Measurements from ENCODE around the gene TPI1.

The TPI1 gene

DNA sequence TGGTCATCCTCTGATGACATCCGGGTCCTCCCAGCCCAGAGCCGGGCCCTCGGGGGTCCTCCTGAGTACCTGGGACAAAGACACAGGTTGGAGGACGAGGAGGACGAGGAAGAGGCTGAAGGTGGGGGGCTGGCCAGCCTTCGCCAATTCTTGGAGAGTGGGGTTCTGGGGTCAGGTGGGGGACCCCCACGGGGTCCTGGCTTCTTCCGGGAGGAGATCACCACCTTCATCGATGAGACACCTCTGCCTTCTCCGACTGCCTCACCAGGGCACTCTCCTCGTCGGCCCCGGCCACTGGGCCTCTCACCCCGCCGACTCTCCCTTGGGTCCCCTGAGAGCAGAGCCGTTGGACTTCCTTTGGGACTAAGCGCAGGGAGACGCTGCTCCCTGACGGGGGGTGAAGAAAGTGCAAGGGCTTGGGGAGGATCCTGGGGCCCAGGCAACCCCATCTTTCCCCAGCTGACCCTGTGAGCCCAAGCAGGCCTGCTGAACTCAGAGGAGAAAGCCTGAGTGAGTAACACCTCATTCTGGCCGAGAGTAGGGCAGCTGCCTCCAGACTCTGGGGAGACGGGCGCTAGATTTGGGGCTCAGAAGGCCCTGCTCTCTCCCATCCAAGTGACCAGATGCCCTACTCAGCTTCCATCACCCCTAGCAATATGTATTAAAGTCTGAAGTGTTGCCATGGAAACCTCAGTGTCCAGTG, 40.4 kb upstream of the TPI1 start:
- TF ChIP-seq POLR2AphosphoS5 (IDR thresholded peaks at IDR 0.05; ENCODE audit: low read depth, low read length) (no peak), FOXP2 (optimal IDR thresholded peaks at IDR 0.05; ENCODE audit: borderline replicate concordance, extremely low read depth, extremely low read length, insufficient read depth) (no peak), TAF1 (IDR thresholded peaks at IDR 0.05; ENCODE audit: borderline replicate concordance, insufficient read depth, low read length) (no peak), SIN3A (IDR thresholded peaks at IDR 0.05; ENCODE audit: borderline replicate concordance, insufficient read depth, low read length) (no peak)
- TF ChIP-seq, protein P1, sequence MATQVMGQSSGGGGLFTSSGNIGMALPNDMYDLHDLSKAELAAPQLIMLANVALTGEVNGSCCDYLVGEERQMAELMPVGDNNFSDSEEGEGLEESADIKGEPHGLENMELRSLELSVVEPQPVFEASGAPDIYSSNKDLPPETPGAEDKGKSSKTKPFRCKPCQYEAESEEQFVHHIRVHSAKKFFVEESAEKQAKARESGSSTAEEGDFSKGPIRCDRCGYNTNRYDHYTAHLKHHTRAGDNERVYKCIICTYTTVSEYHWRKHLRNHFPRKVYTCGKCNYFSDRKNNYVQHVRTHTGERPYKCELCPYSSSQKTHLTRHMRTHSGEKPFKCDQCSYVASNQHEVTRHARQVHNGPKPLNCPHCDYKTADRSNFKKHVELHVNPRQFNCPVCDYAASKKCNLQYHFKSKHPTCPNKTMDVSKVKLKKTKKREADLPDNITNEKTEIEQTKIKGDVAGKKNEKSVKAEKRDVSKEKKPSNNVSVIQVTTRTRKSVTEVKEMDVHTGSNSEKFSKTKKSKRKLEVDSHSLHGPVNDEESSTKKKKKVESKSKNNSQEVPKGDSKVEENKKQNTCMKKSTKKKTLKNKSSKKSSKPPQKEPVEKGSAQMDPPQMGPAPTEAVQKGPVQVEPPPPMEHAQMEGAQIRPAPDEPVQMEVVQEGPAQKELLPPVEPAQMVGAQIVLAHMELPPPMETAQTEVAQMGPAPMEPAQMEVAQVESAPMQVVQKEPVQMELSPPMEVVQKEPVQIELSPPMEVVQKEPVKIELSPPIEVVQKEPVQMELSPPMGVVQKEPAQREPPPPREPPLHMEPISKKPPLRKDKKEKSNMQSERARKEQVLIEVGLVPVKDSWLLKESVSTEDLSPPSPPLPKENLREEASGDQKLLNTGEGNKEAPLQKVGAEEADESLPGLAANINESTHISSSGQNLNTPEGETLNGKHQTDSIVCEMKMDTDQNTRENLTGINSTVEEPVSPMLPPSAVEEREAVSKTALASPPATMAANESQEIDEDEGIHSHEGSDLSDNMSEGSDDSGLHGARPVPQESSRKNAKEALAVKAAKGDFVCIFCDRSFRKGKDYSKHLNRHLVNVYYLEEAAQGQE (IDR thresholded peaks at IDR 0.05; ENCODE audit: insufficient read depth in 1 of 2, low read depth in 2 of 2, low read length in 2 of 2), result no peak

- TF ChIP-seq POLR2AphosphoS5 (IDR thresholded peaks at IDR 0.05; ENCODE audit: low read depth, low read length) (peak; percentile 93), FOXP2 (optimal IDR thresholded peaks at IDR 0.05; ENCODE audit: borderline replicate concordance, extremely low read depth, extremely low read length, insufficient read depth) (no peak), SIN3A (IDR thresholded peaks at IDR 0.05; ENCODE audit: borderline replicate concordance, insufficient read depth, low read length) (no peak), TAF1 (IDR thresholded peaks at IDR 0.05; ENCODE audit: borderline replicate concordance, insufficient read depth, low read length) (peak; percentile 92)
- TF ChIP-seq, protein P1 (IDR thresholded peaks at IDR 0.05; ENCODE audit: insufficient read depth in 1 of 2, low read depth in 2 of 2, low read length in 2 of 2), result peak; percentile 41 to 59; a peak in 1 of 4 replicates
These were observed 39.9 kb upstream of the TPI1 start for GRCh38 chr12:6827437-6827911.

DNA sequence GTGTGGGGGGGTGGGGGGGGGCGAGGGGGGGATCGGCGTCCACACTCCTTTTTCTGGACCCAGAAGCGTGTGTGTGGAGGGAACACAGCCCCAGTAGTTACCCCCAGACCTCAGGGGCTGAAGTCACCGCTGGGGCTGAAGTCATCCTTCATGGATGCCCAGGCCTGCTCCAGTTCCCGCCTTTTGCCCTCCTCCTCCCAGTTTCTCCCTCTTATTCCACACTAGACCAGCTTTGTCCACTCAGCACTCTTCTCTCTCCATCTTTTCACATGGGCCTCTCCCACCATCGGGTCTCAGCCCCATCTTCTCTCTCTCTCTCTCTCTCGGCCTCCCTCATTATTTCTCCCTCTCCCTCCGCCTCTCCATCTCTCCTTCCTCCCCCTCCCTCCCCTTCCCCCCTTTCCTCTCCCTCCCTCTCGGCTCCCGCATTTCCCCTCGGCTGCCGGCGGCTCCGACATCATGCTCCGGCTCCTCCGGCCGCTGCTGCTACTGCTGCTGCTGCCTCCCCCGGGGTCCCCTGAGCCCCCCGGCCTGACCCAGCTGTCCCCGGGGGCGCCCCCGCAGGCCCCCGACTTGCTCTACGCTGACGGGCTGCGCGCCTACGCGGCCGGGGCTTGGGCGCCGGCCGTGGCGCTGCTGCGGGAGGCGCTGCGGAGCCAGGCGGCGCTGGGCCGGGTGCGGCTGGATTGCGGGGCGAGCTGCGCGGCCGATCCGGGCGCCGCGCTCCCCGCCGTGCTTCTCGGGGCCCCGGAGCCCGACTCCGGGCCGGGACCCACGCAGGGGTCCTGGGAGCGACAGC, 39.1 kb upstream of the TPI1 start, which contains the start of gene P3H3:
Gene P3H3, plus strand, starts transcription at position 426 of the 799 bp plus-strand sequence. Its CDS starts 34 bp downstream, at position 460.
- peak; percentile 58; the same call in 1 of the 2 replicates for TF ChIP-seq POLR2AphosphoS5 (IDR thresholded peaks at IDR 0.05; ENCODE audit: low read depth, low read length)
- TF ChIP-seq, protein P1 (IDR thresholded peaks at IDR 0.05; ENCODE audit: insufficient read depth in 1 of 2, low read depth in 2 of 2, low read length in 2 of 2), result no peak
- TF ChIP-seq SIN3A (IDR thresholded peaks at IDR 0.05; ENCODE audit: borderline replicate concordance, insufficient read depth, low read length), result no peak
- TF ChIP-seq FOXP2 (optimal IDR thresholded peaks at IDR 0.05; ENCODE audit: borderline replicate concordance, extremely low read depth, extremely low read length, insufficient read depth), result no peak
- TF ChIP-seq TAF1 (IDR thresholded peaks at IDR 0.05; ENCODE audit: borderline replicate concordance, insufficient read depth, low read length), result no peak

GRCh38 chr12:6828781-6829535, 38.4 kb upstream of the TPI1 start:
- peak; percentile 64; the same call in 1 of the 2 replicates for TF ChIP-seq POLR2AphosphoS5 (IDR thresholded peaks at IDR 0.05; ENCODE audit: low read depth, low read length)
- TF ChIP-seq, protein P1 (IDR thresholded peaks at IDR 0.05; ENCODE audit: insufficient read depth in 1 of 2, low read depth in 2 of 2, low read length in 2 of 2), result no peak

All from PFSK-1 (cell line).